HepG2 (cell line): ENCODE results near the gene SIGMAR1. TPM values are rescaled to one million over a fixed set of nuclear protein-coding genes. Genes with fewer than 3 reads are reported as not detected.

Experiments
- ATAC-seq: fragments of 200-7000 bp; cut with Tn5 transposase; 3 replicates; pipeline ENCODE4 v1.9.1; 2020; ENCODE audit warnings: mild to moderate bottlenecking, moderate library complexity
- BruUV-seq: library from RNA; stranded (reverse); fragments of 400-500 nt; replicated peaks from 2 replicates; lab custom pipeline; 2021; lab: Mats Ljungman, UMichigan
- CTCF ChIA-PET: fragments of 300-600 bp; formaldehyde crosslinking; extraction: SDS; loops from one replicate; lab custom pipeline; 2021; ENCODE audit warnings: low total read pairs, inconsistent platforms, low intra/inter-chr PET ratio; lab: Yijun Ruan, JAX
- POLR2A ChIA-PET: fragments of 350-600 bp; sonication (Branson Sonifier 250); formaldehyde crosslinking; loops from one replicate; lab custom pipeline; 2020; ENCODE audit warnings: antibody characterized with exemption, inconsistent platforms; lab: Yijun Ruan, JAX
- DNase-seq: peaks from one replicate; pipeline ENCODE4 v3.0.0-alpha.2; 2015; ENCODE audit warnings: low spot score
- FAIRE-seq: peaks from 3 replicates; lab custom pipeline; 2011; peaks lifted over from hg19 to GRCh38; lab: Jason Lieb, UNC
- H2AFZ ChIP-seq: one replicate; pipeline ENCODE4 v1.6.1; 2011; ENCODE audit warnings: low read length, inconsistent platforms
- H3K27ac ChIP-seq: fragments of 300-600 bp; 3 replicates; pipeline ENCODE4 v1.8.0; 2011; ENCODE audit warnings: mixed run types, mild to moderate bottlenecking, mixed read lengths, low read length, inconsistent platforms; ENCODE audit not compliant: insufficient read depth; ENCODE audit errors: extremely low read length
- H3K27me3 ChIP-seq, 2 experiments: fragments of 200-600 bp in 1 of 2; 2 replicates in 1 of 2; 3 replicates in 1 of 2; pipeline versions ENCODE4 v1.6.0 to v1.8.0; 2011; ENCODE audit warnings: low read length in 2 of 2, mild to moderate bottlenecking in 2 of 2, moderate library complexity in 2 of 2, inconsistent platforms in 1 of 2; ENCODE audit not compliant: insufficient read depth in 2 of 2, control insufficient read depth in 1 of 2
- H3K36me3 ChIP-seq, 2 experiments: fragments of 200-600 bp in 1 of 2; replicated peaks in 1 of 2; 2 replicates in 1 of 2; 3 replicates in 1 of 2; pipeline versions ENCODE4 v1.5.1 to v1.8.0; 2011; ENCODE audit warnings: low read length in 2 of 2, inconsistent platforms in 1 of 2; ENCODE audit not compliant: insufficient read depth in 2 of 2, control insufficient read depth in 1 of 2
- H3K4me1 ChIP-seq: 2 replicates; pipeline ENCODE4 v1.5.1; 2012; ENCODE audit warnings: low read length, inconsistent platforms; ENCODE audit not compliant: insufficient read depth
- H3K4me2 ChIP-seq: 2 replicates; pipeline ENCODE4 v1.6.0; 2011; ENCODE audit warnings: low read depth, low read length, inconsistent platforms
- H3K4me3 ChIP-seq, 3 experiments: fragments of 200-600 bp in 1 of 3; sonication (generic), shearing (Covaris generic) in 1 of 3; replicated peaks in 1 of 3; 2 replicates each; pipeline ENCODE4 v1.5.1; 2011 to 2016; ENCODE audit warnings: low read length in 3 of 3, inconsistent platforms in 2 of 3, low read depth in 2 of 3, mild to moderate bottlenecking in 2 of 3, control low read depth in 1 of 3, mixed read lengths in 1 of 3; ENCODE audit not compliant: insufficient read depth in 1 of 3
- H3K79me2 ChIP-seq: one replicate; pipeline ENCODE4 v1.6.1; 2011; ENCODE audit warnings: low read length, inconsistent platforms; ENCODE audit not compliant: insufficient read depth
- H3K9ac ChIP-seq: 2 replicates; pipeline ENCODE4 v1.6.0; 2011; ENCODE audit warnings: mild to moderate bottlenecking, low read depth, low read length, inconsistent platforms; ENCODE audit not compliant: insufficient read depth
- H3K9me3 ChIP-seq: 2 replicates; pipeline ENCODE4 v1.5.1; 2012; ENCODE audit warnings: mild to moderate bottlenecking, low read length
- H4K20me1 ChIP-seq: 2 replicates; pipeline ENCODE4 v1.6.0; 2011; ENCODE audit warnings: inconsistent platforms, mild to moderate bottlenecking, low read length, moderate library complexity; ENCODE audit not compliant: insufficient read depth
- ESRRA ChIP-seq: sonication (generic); formaldehyde crosslinking; IDR thresholded peaks from 2 replicates; pipeline ENCODE4 v1.5.1; 2020; ENCODE audit warnings: mild to moderate bottlenecking, low read depth, missing genetic modification reagents
- MAFG ChIP-seq: sonication (generic); formaldehyde crosslinking; IDR thresholded peaks from 2 replicates; pipeline ENCODE4 v1.5.1; 2020; ENCODE audit warnings: mild to moderate bottlenecking, missing genetic modification reagents
- SCMH1 ChIP-seq: sonication (generic); formaldehyde crosslinking; IDR thresholded peaks from 2 replicates; pipeline ENCODE4 v1.9.0; 2021; ENCODE audit warnings: missing genetic modification reagents, mild to moderate bottlenecking, borderline replicate concordance
- ZNF367 ChIP-seq: sonication (generic); formaldehyde crosslinking; IDR thresholded peaks from 2 replicates; pipeline ENCODE4 v1.4.0; 2020; ENCODE audit warnings: missing genetic modification reagents, borderline replicate concordance
- ZNF550 ChIP-seq: sonication (generic); formaldehyde crosslinking; IDR thresholded peaks from 2 replicates; pipeline ENCODE4 v1.4.0; 2020; ENCODE audit warnings: mild to moderate bottlenecking, missing genetic modification reagents, borderline replicate concordance
- ZNF766 ChIP-seq: sonication (generic); formaldehyde crosslinking; IDR thresholded peaks from 2 replicates; pipeline ENCODE4 v1.5.0; 2020; ENCODE audit warnings: missing genetic modification reagents, borderline replicate concordance
- ZNF782 ChIP-seq: sonication (generic); formaldehyde crosslinking; IDR thresholded peaks from 2 replicates; pipeline ENCODE4 v1.4.0; 2020; ENCODE audit warnings: missing genetic modification reagents, mild to moderate bottlenecking, borderline replicate concordance
- ZSCAN21 ChIP-seq: sonication (generic); formaldehyde crosslinking; IDR thresholded peaks from 2 replicates; pipeline ENCODE4 v1.8.0; 2022; ENCODE audit warnings: mild to moderate bottlenecking, missing genetic modification reagents, moderate library complexity, borderline replicate concordance
- WGBS: methylation state at CpG from one replicate; pipeline ENCODE4 v1.1.6; 2017; ENCODE audit warnings: low lambda C conversion rate; 5-methylcytosine and 5-hydroxymethylcytosine counted together
- in situ Hi-C: cut with HindIII; loops from 2 replicates; pipeline ENCODE4 v1.10.0; 2017; ENCODE audit warnings: low pct_unique_long_range_greater_than_20kb; ENCODE audit not compliant: extremely low pct_ligation_motif_present
- intact Hi-C: fragments of 100-400 bp; cut with micrococcal nuclease; formaldehyde crosslinking; loops from one replicate; pipeline ENCODE4 v1.10.0; 2022; ENCODE audit not compliant: unreplicated experiment
- polyA plus RNA-seq, 8 experiments: library from polyadenylated mRNA; depleted of rRNA in 3 of 8; stranded (reverse) in 7 of 8; unstranded in 1 of 8; fragments of >200 nt; fragmentation: Illumina TruSeq in 4 of 8; extraction: Trizol in 4 of 8; gene quantifications; 2 replicates each; pipeline versions ENCODE4 v1.2.1 to v1.2.3, GENCODE V29; 2011 to 2016; ENCODE audit warnings: low read depth in 4 of 8, missing spikeins in 1 of 8, mixed read lengths in 1 of 8; ENCODE audit not compliant: insufficient read depth in 1 of 8
- total RNA-seq, 5 experiments: library from RNA; depleted of rRNA; stranded (reverse); fragments of >200 nt; fragmentation: Illumina TruSeq; extraction: Trizol; gene quantifications; 2 replicates each; pipeline ENCODE4 v1.2.3, GENCODE V29; 2016; ENCODE audit warnings: low read depth in 1 of 5
- TF ChIP-seq, protein P1 (sequence below): sonication (generic); formaldehyde crosslinking; IDR thresholded peaks from 2 replicates; pipeline ENCODE4 v1.5.0; 2020; ENCODE audit warnings: mild to moderate bottlenecking, low read depth, missing genetic modification reagents, borderline replicate concordance
- TF ChIP-seq, protein P2 (sequence below): sonication (generic); formaldehyde crosslinking; conservative IDR thresholded peaks from 2 replicates; pipeline ENCODE4 v1.8.0; 2022; ENCODE audit warnings: missing genetic modification reagents
- TF ChIP-seq, protein P3 (sequence below): sonication (generic); formaldehyde crosslinking; IDR thresholded peaks from 2 replicates; pipeline ENCODE4 v1.4.0; 2020; ENCODE audit warnings: missing genetic modification reagents
- TF ChIP-seq, protein P4 (sequence below): sonication (generic); formaldehyde crosslinking; conservative IDR thresholded peaks from 2 replicates; pipeline ENCODE4 v1.8.1; 2023; ENCODE audit warnings: missing genetic modification reagents

The SIGMAR1 gene
- total and polyA plus RNA-seq, 2 of the 13 experiments (the other 11 are each of a cell fraction or from before 2014, with no cell fraction given), result 38.9 to 60.8 TPM

DNA sequence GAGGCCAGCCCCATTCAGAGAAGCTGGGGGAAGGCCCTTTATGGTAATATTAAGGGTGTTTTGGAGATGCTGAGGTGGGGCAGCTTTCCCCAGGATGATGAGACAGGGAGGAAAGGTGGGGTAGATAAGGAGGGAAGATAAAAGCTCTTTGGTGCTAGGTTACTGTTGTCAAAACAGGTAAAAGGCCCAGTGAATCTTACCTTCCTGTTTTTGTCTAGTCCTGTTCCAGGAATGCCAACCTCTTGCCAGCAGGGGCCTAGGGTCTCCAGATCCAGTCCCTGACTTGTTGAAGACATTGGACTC is 25.7 kb upstream of the SIGMAR1 start:
- Histone ChIP-seq H3K27me3 (no peaks in the 10 kb centered on the region), H3K79me2 (no peaks in the 10 kb centered on the region), H3K4me2 (no peak overlapping the region), H3K9ac (no peak overlapping the region), H3K4me1 (peaks cover 24% of the 10 kb centered on the region), H3K36me3 (no peaks in the 10 kb centered on the region), H4K20me1 (no peaks in the 10 kb centered on the region), H3K9me3 (no peaks in the 10 kb centered on the region), H2AFZ (no peak overlapping the region), H3K27ac (no peak overlapping the region), H3K4me3 (no peak overlapping the region)
- DNase-seq (no peak), FAIRE-seq (no peak), ATAC-seq (no peak)
- POLR2A ChIA-PET, result interaction anchor here (2.4 to 4.9 kb wide), 2 partner anchors 17 to 26 kb away, joined by 13 to 40 read pairs; partner anchors contain the start of genes GALT and SIGMAR1
- CTCF ChIA-PET, result interaction anchor here (0.9 to 3.3 kb wide), 2 partner anchors 11 to 39 kb away, joined by 3 to 22 read pairs; no protein-coding TSS in a partner anchor
- in situ Hi-C loops (no loop called here), intact Hi-C loops (no loop called here)
- BruUV-seq, result no TSS peak
- no peak for TF ChIP-seq ZNF550 (CRISPR knock-in tag)
- TF ChIP-seq ZNF782 (CRISPR knock-in tag), result no peak
- TF ChIP-seq ESRRA (CRISPR knock-in tag), result no peak
- no peak for TF ChIP-seq ZNF367

DNA sequence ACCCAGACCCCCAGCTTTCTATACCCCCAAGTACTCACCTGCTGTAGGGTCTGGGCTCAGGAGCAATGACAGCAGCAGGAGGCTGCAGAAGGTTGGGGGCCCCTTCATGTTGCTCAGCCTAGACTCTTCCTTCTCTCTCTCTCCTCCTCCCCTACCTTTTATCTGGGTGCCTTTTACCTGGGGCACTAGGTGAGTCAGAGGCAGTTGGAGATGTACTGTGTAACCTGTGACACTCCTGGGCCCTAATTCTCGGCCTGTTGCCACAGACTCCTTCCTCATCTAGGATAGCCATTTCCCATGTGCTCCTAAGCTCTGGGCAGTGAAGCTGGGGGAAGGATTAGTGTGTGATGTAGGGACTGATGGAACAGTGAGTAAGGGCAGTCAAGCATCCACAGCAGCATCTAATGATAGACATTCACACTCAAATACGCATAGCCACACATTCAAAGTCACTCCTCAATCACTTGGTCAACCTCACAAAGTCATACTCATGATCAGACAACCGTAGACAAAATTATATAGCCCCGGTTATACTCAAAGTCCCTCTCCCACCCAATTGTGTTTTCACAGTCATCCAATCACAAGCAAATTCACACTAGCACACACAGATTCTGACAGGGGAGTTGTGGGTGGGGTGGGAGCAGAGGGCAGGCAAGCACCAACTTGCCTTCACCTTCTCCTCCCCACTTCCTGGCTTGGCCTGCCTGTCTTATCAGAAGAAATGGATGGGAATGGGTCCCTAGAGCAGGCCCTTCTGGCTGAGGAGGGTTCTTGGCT is 25.1 kb upstream of the SIGMAR1 start, which contains the start of gene CCL27:
Gene CCL27 (minus strand): TSS at position 132 of the 777 bp plus-strand sequence. CDS start 24 bp downstream, at position 108.
- ChIA-PET CTCF (no interaction called here), POLR2A (interaction anchor here (1.3 to 4.9 kb wide), 2 partner anchors 10 to 16 kb away, joined by 4 to 40 read pairs; partner anchors contain the start of genes GALT and IL11RA)
- Histone ChIP-seq H3K36me3 (no peaks in the 10 kb centered on the region), H3K9me3 (no peaks in the 10 kb centered on the region), H3K4me2 (no peak within 1 kb of the TSS), H3K27me3 (no peaks in the 10 kb centered on the region), H2AFZ (no peak within 1 kb of the TSS), H3K4me3 (no peak within 1 kb of the TSS), H3K4me1 (peaks cover 24% of the 10 kb centered on the region), H3K27ac (no peak within 1 kb of the TSS), H3K9ac (no peak within 1 kb of the TSS), H4K20me1 (no peaks in the 10 kb centered on the region), H3K79me2 (no peaks in the 10 kb centered on the region)
- WGBS, result 47% methylated on average over 4 of the region's 4 CpGs
- no peak for DNase-seq
- intact Hi-C loops (no loop called here), in situ Hi-C loops (no loop called here)
- FAIRE-seq, result no peak
- ATAC-seq, result no peak
- BruUV-seq, result no TSS peak
- TF ChIP-seq MAFG, result no peak
- TF ChIP-seq, protein P1, sequence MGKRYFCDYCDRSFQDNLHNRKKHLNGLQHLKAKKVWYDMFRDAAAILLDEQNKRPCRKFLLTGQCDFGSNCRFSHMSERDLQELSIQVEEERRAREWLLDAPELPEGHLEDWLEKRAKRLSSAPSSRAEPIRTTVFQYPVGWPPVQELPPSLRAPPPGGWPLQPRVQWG (CRISPR knock-in tag), result no peak
- TF ChIP-seq ZNF766, result no peak
- TF ChIP-seq, protein P2, sequence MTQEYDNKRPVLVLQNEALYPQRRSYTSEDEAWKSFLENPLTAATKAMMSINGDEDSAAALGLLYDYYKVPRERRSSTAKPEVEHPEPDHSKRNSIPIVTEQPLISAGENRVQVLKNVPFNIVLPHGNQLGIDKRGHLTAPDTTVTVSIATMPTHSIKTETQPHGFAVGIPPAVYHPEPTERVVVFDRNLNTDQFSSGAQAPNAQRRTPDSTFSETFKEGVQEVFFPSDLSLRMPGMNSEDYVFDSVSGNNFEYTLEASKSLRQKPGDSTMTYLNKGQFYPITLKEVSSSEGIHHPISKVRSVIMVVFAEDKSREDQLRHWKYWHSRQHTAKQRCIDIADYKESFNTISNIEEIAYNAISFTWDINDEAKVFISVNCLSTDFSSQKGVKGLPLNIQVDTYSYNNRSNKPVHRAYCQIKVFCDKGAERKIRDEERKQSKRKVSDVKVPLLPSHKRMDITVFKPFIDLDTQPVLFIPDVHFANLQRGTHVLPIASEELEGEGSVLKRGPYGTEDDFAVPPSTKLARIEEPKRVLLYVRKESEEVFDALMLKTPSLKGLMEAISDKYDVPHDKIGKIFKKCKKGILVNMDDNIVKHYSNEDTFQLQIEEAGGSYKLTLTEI (CRISPR knock-in tag), result no peak
- no peak for TF ChIP-seq ZSCAN21 (CRISPR knock-in tag)
- TF ChIP-seq, protein P3, sequence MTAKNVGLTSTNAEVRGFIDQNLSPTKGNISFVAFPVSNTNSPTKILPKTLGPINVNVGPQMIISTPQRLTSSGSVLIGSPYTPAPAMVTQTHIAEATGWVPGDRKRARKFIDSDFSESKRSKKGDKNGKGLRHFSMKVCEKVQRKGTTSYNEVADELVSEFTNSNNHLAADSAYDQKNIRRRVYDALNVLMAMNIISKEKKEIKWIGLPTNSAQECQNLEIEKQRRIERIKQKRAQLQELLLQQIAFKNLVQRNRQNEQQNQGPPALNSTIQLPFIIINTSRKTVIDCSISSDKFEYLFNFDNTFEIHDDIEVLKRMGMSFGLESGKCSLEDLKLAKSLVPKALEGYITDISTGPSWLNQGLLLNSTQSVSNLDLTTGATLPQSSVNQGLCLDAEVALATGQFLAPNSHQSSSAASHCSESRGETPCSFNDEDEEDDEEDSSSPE (CRISPR knock-in tag), result no peak
- no peak for TF ChIP-seq SCMH1
- TF ChIP-seq, protein P4, sequence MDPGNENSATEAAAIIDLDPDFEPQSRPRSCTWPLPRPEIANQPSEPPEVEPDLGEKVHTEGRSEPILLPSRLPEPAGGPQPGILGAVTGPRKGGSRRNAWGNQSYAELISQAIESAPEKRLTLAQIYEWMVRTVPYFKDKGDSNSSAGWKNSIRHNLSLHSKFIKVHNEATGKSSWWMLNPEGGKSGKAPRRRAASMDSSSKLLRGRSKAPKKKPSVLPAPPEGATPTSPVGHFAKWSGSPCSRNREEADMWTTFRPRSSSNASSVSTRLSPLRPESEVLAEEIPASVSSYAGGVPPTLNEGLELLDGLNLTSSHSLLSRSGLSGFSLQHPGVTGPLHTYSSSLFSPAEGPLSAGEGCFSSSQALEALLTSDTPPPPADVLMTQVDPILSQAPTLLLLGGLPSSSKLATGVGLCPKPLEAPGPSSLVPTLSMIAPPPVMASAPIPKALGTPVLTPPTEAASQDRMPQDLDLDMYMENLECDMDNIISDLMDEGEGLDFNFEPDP (CRISPR knock-in tag), result no peak
